Esophagus squamous epithelium (tissue), 4 donors: ENCODE results near the gene PSMD5.

Source experiments
- POLR2A ChIP-seq, 4 donors: fragments of 450-650 bp; IDR thresholded peaks; one replicate each; pipeline ENCODE4 v1.6.1; 2017; ENCODE audit warnings: antibody characterized with exemption in 4 of 4, mild to moderate bottlenecking in 4 of 4, moderate library complexity in 3 of 4
- TF ChIP-seq, protein P1 (sequence below), 6 experiments: fragments of 450-650 bp in 4 of 6; fragments of 200-600 bp in 2 of 6; sonication (generic) in 2 of 6; IDR thresholded peaks; one replicate each; pipeline ENCODE4 v1.5.1; 2016 to 2019; ENCODE audit warnings: antibody characterized with exemption in 6 of 6, mild to moderate bottlenecking in 4 of 6, moderate library complexity in 4 of 6

GRCh38 chr9:120776788-120777187 is 65.9 kb downstream of the PSMD5 start:
- TF ChIP-seq, protein P1, sequence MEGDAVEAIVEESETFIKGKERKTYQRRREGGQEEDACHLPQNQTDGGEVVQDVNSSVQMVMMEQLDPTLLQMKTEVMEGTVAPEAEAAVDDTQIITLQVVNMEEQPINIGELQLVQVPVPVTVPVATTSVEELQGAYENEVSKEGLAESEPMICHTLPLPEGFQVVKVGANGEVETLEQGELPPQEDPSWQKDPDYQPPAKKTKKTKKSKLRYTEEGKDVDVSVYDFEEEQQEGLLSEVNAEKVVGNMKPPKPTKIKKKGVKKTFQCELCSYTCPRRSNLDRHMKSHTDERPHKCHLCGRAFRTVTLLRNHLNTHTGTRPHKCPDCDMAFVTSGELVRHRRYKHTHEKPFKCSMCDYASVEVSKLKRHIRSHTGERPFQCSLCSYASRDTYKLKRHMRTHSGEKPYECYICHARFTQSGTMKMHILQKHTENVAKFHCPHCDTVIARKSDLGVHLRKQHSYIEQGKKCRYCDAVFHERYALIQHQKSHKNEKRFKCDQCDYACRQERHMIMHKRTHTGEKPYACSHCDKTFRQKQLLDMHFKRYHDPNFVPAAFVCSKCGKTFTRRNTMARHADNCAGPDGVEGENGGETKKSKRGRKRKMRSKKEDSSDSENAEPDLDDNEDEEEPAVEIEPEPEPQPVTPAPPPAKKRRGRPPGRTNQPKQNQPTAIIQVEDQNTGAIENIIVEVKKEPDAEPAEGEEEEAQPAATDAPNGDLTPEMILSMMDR (IDR thresholded peaks at IDR 0.05): no peak
- no peak for TF ChIP-seq POLR2A (IDR thresholded peaks at IDR 0.05)
